ENCODE results near the gene PDE4D. TPM values are rescaled to one million over a fixed set of nuclear protein-coding genes. Genes with fewer than 3 reads are reported as not detected.
"Not testable (repeated sequence)": the region's sequence is repeated elsewhere in the genome, so short reads cannot be mapped to it uniquely, and the experiment has no call there.

The PDE4D gene
- total RNA-seq, 1 experiment from 2014 or later = 11.6 TPM

- H3K4me3 Mint-ChIP-seq (ENCODE audit: low read depth, unreplicated experiment) = no peak overlapping the region
- no peak for TF ChIP-seq CTCF (IDR thresholded peaks at IDR 0.05; ENCODE audit: unreplicated experiment)
- H3K36me3 Mint-ChIP-seq (ENCODE audit: insufficient read depth, unreplicated experiment) = no peaks in the 10 kb centered on the region
- H3K27ac Mint-ChIP-seq (ENCODE audit: unreplicated experiment) = no peak overlapping the region
- no peak for DNase-seq
- CTCF ChIA-PET = no interaction called here
- H3K27me3 Mint-ChIP-seq (ENCODE audit: unreplicated experiment) = no peaks in the 10 kb centered on the region
- no peaks in the 10 kb centered on the region for H3K9me3 Mint-ChIP-seq (ENCODE audit: low read depth, unreplicated experiment)
- no TSS peak for BruUV-seq (replicated peaks)
- intact Hi-C loops (cut with micrococcal nuclease; ENCODE audit: unreplicated experiment) = no loop called here
- no peaks in the 10 kb centered on the region for H3K4me1 Mint-ChIP-seq (ENCODE audit: low read depth, unreplicated experiment)
Observed at GRCh38 chr5:59416451-59416850, 477.1 kb downstream of the PDE4D start.

DNA sequence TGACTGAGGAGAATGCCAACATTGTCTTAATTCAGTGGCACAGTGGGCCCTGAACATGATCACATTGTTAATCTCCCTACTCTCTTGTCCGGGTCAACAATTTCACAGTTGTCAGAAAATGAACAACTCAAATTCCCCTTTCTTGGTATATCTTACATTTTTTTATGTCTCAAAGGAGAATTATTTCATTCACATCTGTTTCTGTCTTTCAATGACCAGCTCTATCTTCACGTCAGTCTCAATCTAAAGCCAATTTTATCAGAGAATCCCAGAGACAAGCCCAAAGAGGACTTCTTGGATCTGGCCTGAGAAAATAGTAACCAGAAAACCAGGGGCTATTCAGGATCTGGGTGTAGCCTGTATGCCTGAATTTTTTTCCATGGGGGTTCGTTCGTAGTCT, 477.5 kb downstream of the PDE4D start:
- H3K27ac Mint-ChIP-seq (ENCODE audit: unreplicated experiment) = no peak overlapping the region
- TF ChIP-seq CTCF (IDR thresholded peaks at IDR 0.05; ENCODE audit: unreplicated experiment) = no peak

GRCh38 chr5:59412428-59412827, 481.1 kb downstream of the PDE4D start:
- peaks cover 7% of the 10 kb centered on the region for H3K9me3 Mint-ChIP-seq (ENCODE audit: low read depth, unreplicated experiment)
- BruUV-seq (replicated peaks) = no TSS peak
- no peak overlapping the region for H3K27ac Mint-ChIP-seq (ENCODE audit: unreplicated experiment)
- DNase-seq = no peak
- H3K36me3 Mint-ChIP-seq (ENCODE audit: insufficient read depth, unreplicated experiment) = no peaks in the 10 kb centered on the region
- H3K27me3 Mint-ChIP-seq (ENCODE audit: unreplicated experiment) = no peaks in the 10 kb centered on the region
- TF ChIP-seq CTCF (IDR thresholded peaks at IDR 0.05; ENCODE audit: unreplicated experiment) = no peak
- CTCF ChIA-PET = no interaction called here
- intact Hi-C loops (cut with micrococcal nuclease; ENCODE audit: unreplicated experiment) = no loop called here
- H3K4me1 Mint-ChIP-seq (ENCODE audit: low read depth, unreplicated experiment) = no peaks in the 10 kb centered on the region
- no peak overlapping the region for H3K4me3 Mint-ChIP-seq (ENCODE audit: low read depth, unreplicated experiment)

More for the DNA sequence above, 477.5 kb downstream of the PDE4D start:
- no peak overlapping the region for H3K4me3 Mint-ChIP-seq (ENCODE audit: low read depth, unreplicated experiment)
- CTCF ChIA-PET = no interaction called here
- no peak for DNase-seq
- BruUV-seq (replicated peaks) = no TSS peak
- intact Hi-C loops (cut with micrococcal nuclease; ENCODE audit: unreplicated experiment) = no loop called here
- H3K9me3 Mint-ChIP-seq (ENCODE audit: low read depth, unreplicated experiment) = peaks cover 2% of the 10 kb centered on the region
- H3K27me3 Mint-ChIP-seq (ENCODE audit: unreplicated experiment) = no peaks in the 10 kb centered on the region
- no peaks in the 10 kb centered on the region for H3K4me1 Mint-ChIP-seq (ENCODE audit: low read depth, unreplicated experiment)
- H3K36me3 Mint-ChIP-seq (ENCODE audit: insufficient read depth, unreplicated experiment) = no peaks in the 10 kb centered on the region

- H3K27me3 Mint-ChIP-seq (ENCODE audit: unreplicated experiment); DNase-seq; intact Hi-C loops (cut with micrococcal nuclease; ENCODE audit: unreplicated experiment); H3K27ac Mint-ChIP-seq (ENCODE audit: unreplicated experiment); BruUV-seq (replicated peaks); H3K4me1 Mint-ChIP-seq (ENCODE audit: low read depth, unreplicated experiment); H3K36me3 Mint-ChIP-seq (ENCODE audit: insufficient read depth, unreplicated experiment); H3K4me3 Mint-ChIP-seq (ENCODE audit: low read depth, unreplicated experiment): not testable (repeated sequence)
- CTCF ChIA-PET = interaction anchor here (1.3 kb wide), 1 partner anchor 9 kb away, joined by 3 read pairs; no protein-coding TSS in a partner anchor
- peaks cover 13% of the 10 kb centered on the region for H3K9me3 Mint-ChIP-seq (ENCODE audit: low read depth, unreplicated experiment)
Observed at GRCh38 chr5:59408997-59409396, 484.5 kb downstream of the PDE4D start.

DNA sequence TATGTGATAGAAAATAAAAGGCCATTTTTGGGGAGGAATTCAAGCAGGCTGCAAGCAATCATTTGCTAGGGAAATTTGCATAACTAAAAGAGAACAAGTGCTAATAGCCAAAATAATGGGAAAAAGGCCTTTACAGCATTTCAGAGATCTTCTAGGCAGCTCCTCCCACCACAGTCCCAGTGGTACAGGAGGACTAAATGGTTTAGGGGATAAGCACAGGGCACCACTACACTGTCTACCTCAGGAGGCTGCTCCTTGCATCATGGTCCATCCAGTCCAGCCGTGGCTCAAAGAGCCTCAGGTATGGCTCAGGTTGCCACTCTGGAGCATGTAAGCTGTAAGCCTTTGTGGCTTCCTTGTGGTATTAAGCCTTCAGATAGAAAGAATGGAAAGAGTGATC, 485.6 kb downstream of the PDE4D start:
- BruUV-seq (replicated peaks) = no TSS peak
- Mint-ChIP-seq H3K9me3 (ENCODE audit: low read depth, unreplicated experiment) (peaks cover 13% of the 10 kb centered on the region), H3K27ac (ENCODE audit: unreplicated experiment) (no peak overlapping the region), H3K4me3 (ENCODE audit: low read depth, unreplicated experiment) (no peak overlapping the region), H3K4me1 (ENCODE audit: low read depth, unreplicated experiment) (no peaks in the 10 kb centered on the region), H3K36me3 (ENCODE audit: insufficient read depth, unreplicated experiment) (no peaks in the 10 kb centered on the region), H3K27me3 (ENCODE audit: unreplicated experiment) (no peaks in the 10 kb centered on the region)
- CTCF ChIA-PET = no interaction called here
- intact Hi-C loops (cut with micrococcal nuclease; ENCODE audit: unreplicated experiment) = no loop called here
- no peak for TF ChIP-seq CTCF (IDR thresholded peaks at IDR 0.05; ENCODE audit: unreplicated experiment)
- no peak for DNase-seq

Measured in Calu3 (cell line).